Activated naive CD4-positive, alpha-beta T cell treated with anti-CD3 and anti-CD28 coated beads, Interleukin-2, amount 10 ng/mL, durations not matched to agents 7 days and 5 days (primary cell): ENCODE results near the gene TYSND1.
A peak's percentile ranks its signal among the peaks of the same experiment; 100 is the strongest.
"Not testable (repeated sequence)": the region's sequence is repeated elsewhere in the genome, so short reads cannot be mapped to it uniquely, and the experiment has no call there.

ENCODE experiments used
- CTCF ChIA-PET: fragments of 350-600 bp; sonication (Branson Sonifier 250); formaldehyde crosslinking; loops from one replicate; lab custom pipeline; 2021; ENCODE audit warnings: antibody characterized with exemption; lab: Charles Lee
- DNase-seq: peaks from one replicate; pipeline ENCODE4 v3.0.0-alpha.2; 2020
- H3K27ac Mint-ChIP-seq: one replicate; pipeline ENCODE4 v1.8.0; 2021; ENCODE audit warnings: mild to moderate bottlenecking, moderate library complexity, mixed read lengths
- H3K27me3 Mint-ChIP-seq: one replicate; pipeline ENCODE4 v1.8.0; 2021; ENCODE audit warnings: mild to moderate bottlenecking, mixed read lengths
- H3K36me3 Mint-ChIP-seq: one replicate; pipeline ENCODE4 v1.8.0; 2021; ENCODE audit warnings: mixed read lengths
- H3K4me1 Mint-ChIP-seq: one replicate; pipeline ENCODE4 v1.8.0; 2021; ENCODE audit warnings: mixed read lengths
- H3K4me3 Mint-ChIP-seq: one replicate; pipeline ENCODE4 v1.8.0; 2021; ENCODE audit warnings: mild to moderate bottlenecking, moderate library complexity, mixed read lengths
- H3K9me3 Mint-ChIP-seq: one replicate; pipeline ENCODE4 v1.8.0; 2021; ENCODE audit warnings: mixed read lengths

Gene TYSND1

DNA sequence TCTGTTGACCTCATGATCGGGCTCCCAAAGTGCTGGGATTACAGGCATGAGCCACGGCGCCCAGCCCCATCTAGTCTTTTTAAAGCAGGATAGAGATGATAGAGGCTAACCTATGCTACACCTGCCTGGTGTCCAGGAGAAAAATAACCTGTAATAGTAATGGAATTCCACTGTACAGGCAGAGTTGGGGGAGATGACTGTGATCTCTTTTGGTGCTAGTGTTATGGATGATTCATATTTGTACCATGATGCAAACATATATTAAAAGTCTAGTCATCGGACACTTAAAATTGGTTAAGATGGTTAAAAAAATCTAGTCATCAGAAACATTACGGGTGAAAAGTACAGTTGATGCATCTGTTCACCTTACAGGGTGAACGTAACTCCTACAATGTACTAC lies 29.9 kb upstream of the TYSND1 start:
- no peak overlapping the region for H3K4me3 Mint-ChIP-seq
- peaks cover 20% of the 10 kb centered on the region for H3K27me3 Mint-ChIP-seq
- no peaks in the 10 kb centered on the region for H3K36me3 Mint-ChIP-seq
- peaks cover 30% of the 10 kb centered on the region for H3K4me1 Mint-ChIP-seq
- no peaks in the 10 kb centered on the region for H3K9me3 Mint-ChIP-seq
- H3K27ac Mint-ChIP-seq, result no peak overlapping the region
- no peak for DNase-seq
- CTCF ChIA-PET, result no interaction called here

- CTCF ChIA-PET, result interaction anchor here (1.4 to 1.7 kb wide), 2 partner anchors 29 to 60 kb away, joined by 3 to 7 read pairs; partner anchors contain the start of gene TYSND1
- H3K4me1 Mint-ChIP-seq, result peaks cover 36% of the 10 kb centered on the region
- peaks cover 3% of the 10 kb centered on the region for H3K9me3 Mint-ChIP-seq
- no peaks in the 10 kb centered on the region for H3K36me3 Mint-ChIP-seq
- H3K27me3 Mint-ChIP-seq, result peaks cover 15% of the 10 kb centered on the region
- no peak for DNase-seq
- no peak overlapping the region for H3K27ac Mint-ChIP-seq
- no peak overlapping the region for H3K4me3 Mint-ChIP-seq
Observed at GRCh38 chr10:70175516-70175915, 29.0 kb upstream of the TYSND1 start.

GRCh38 chr10:70174058-70174741 lies 27.7 kb upstream of the TYSND1 start:
- peak; percentile 66 for DNase-seq
- CTCF ChIA-PET, result interaction anchor here (0.6 to 1.7 kb wide), 3 partner anchors 28 to 190 kb away, joined by 3 to 7 read pairs (median 3); partner anchors contain the start of gene TYSND1
- Mint-ChIP-seq H3K9me3 (peaks cover 3% of the 10 kb centered on the region), H3K4me3 (no peak overlapping the region), H3K27ac (peak overlapping the region; percentile 92), H3K4me1 (peaks cover 39% of the 10 kb centered on the region), H3K27me3 (peaks cover 8% of the 10 kb centered on the region), H3K36me3 (no peaks in the 10 kb centered on the region)

GRCh38 chr10:70169649-70170364 lies 23.3 kb upstream of the TYSND1 start:
- no peak for DNase-seq

GRCh38 chr10:70169011-70169410 lies 22.5 kb upstream of the TYSND1 start:
- DNase-seq, result no peak
- peaks cover 27% of the 10 kb centered on the region for H3K36me3 Mint-ChIP-seq
- H3K27me3 Mint-ChIP-seq, result no peaks in the 10 kb centered on the region
- peak overlapping the region; percentile 87 for H3K4me3 Mint-ChIP-seq
- H3K27ac Mint-ChIP-seq, result peak overlapping the region; percentile 90
- H3K4me1 Mint-ChIP-seq, result peaks cover 70% of the 10 kb centered on the region
- CTCF ChIA-PET, result interaction anchor here (1.0 to 4.9 kb wide), 2 partner anchors 8 to 23 kb away, joined by 3 to 47 read pairs; partner anchors contain the start of gene TYSND1
- H3K9me3 Mint-ChIP-seq, result peaks cover 3% of the 10 kb centered on the region

More at GRCh38 chr10:70169649-70170364, 23.3 kb upstream of the TYSND1 start:
- Mint-ChIP-seq H3K36me3 (peaks cover 21% of the 10 kb centered on the region), H3K27ac (peak overlapping the region; percentile 90), H3K27me3 (no peaks in the 10 kb centered on the region), H3K4me3 (peak overlapping the region; percentile 87), H3K9me3 (peaks cover 3% of the 10 kb centered on the region), H3K4me1 (peaks cover 72% of the 10 kb centered on the region)
- CTCF ChIA-PET, result interaction anchor here (1.0 to 4.9 kb wide), 3 partner anchors 9 to 54 kb away, joined by 3 to 47 read pairs (median 5); partner anchors contain the start of gene TYSND1

DNA sequence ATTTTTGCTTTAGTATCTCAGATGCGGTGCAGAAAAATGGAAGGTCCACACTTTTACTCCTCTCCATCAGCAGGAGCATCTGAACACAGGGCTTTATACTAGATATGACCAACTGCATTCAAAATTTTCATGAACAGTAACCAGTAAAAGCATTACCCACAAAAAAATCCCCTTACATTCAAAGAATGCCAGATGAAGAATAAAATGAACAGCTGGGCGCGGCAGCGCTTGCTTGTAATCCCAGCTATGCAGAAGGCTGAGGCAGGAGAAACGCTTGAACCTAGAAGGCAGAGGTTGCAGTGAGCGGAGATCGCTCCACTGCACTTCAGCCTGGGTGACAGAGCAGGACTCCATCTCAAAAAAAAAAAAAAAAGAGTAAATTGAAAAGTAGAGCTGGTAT lies 20.7 kb upstream of the TYSND1 start:
- CTCF ChIA-PET, result interaction anchor here (4.9 kb wide), 1 partner anchor 21 kb away, joined by 47 read pairs; the partner anchor contains the start of gene TYSND1
- H3K27me3 Mint-ChIP-seq, result no peaks in the 10 kb centered on the region
- no peak for DNase-seq
- peak overlapping the region; percentile 2 for H3K4me3 Mint-ChIP-seq
- H3K4me1 Mint-ChIP-seq, result peaks cover 76% of the 10 kb centered on the region
- peaks cover 3% of the 10 kb centered on the region for H3K9me3 Mint-ChIP-seq
- peaks cover 39% of the 10 kb centered on the region for H3K36me3 Mint-ChIP-seq
- no peak overlapping the region for H3K27ac Mint-ChIP-seq

DNA sequence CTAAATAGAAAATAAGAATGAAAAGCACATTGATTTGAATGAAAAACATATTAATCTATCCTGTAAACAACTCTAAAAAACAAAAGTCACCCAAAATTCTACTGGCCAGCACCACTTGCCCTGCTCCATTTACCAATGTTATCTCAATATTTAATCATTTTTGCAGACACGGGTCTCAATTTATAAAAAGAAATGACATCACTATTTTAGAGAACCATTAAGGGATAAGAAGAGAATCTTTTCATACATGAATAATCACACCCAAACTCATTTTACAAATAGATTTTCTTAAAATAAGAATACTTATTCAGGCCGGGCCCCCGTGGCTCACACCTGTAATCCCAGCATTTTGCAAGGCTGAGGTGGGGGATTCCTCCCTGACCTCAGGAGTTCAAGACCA lies 19.9 kb upstream of the TYSND1 start:
- CTCF ChIA-PET, result interaction anchor here (4.9 kb wide), 1 partner anchor 21 kb away, joined by 47 read pairs; the partner anchor contains the start of gene TYSND1
- no peak overlapping the region for H3K4me3 Mint-ChIP-seq
- H3K9me3 Mint-ChIP-seq, result peaks cover 3% of the 10 kb centered on the region
- H3K27me3 Mint-ChIP-seq, result no peaks in the 10 kb centered on the region
- peaks cover 46% of the 10 kb centered on the region for H3K36me3 Mint-ChIP-seq
- no peak overlapping the region for H3K27ac Mint-ChIP-seq
- DNase-seq, result no peak
- peaks cover 78% of the 10 kb centered on the region for H3K4me1 Mint-ChIP-seq

- CTCF ChIA-PET, result no interaction called here
- H3K4me1 Mint-ChIP-seq, result peaks cover 79% of the 10 kb centered on the region
- no peaks in the 10 kb centered on the region for H3K9me3 Mint-ChIP-seq
- H3K4me3 Mint-ChIP-seq, result peak overlapping the region; percentile 5
- no peaks in the 10 kb centered on the region for H3K27me3 Mint-ChIP-seq
- H3K36me3 Mint-ChIP-seq, result peaks cover 59% of the 10 kb centered on the region
- H3K27ac Mint-ChIP-seq, result peak overlapping the region; percentile 92
- no peak for DNase-seq
Observed at GRCh38 chr10:70164163-70164562, 17.7 kb upstream of the TYSND1 start.

DNA sequence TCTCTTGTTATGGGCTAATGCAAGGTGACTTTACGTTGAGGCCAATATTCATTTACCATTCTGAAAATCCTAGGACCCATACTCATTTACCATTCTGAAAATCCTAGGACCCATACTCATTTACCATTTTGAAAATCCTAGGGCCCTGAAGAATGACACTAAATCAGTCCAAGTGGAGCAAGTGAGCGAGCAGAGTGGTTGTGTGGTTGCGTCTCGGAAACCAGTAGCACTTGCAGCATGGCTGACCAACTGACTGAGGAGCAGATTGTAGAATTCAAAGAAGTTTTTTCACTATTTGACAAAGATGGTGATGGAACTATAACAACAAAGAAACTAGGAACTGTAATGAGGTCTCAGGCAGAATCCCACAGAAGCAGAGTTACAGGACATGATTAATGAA lies 16.9 kb upstream of the TYSND1 start:
- Mint-ChIP-seq H3K36me3 (peaks cover 56% of the 10 kb centered on the region), H3K9me3 (no peaks in the 10 kb centered on the region), H3K27me3 (no peaks in the 10 kb centered on the region), H3K4me1 (peaks cover 71% of the 10 kb centered on the region), H3K4me3 (peak overlapping the region; percentile 42), H3K27ac (peak overlapping the region; percentile 92)
- CTCF ChIA-PET, result interaction anchor here (0.8 to 1.9 kb wide), 4 partner anchors 17 to 56 kb away, joined by 3 to 9 read pairs (median 3); partner anchors contain the start of gene TYSND1
- no peak for DNase-seq

DNA sequence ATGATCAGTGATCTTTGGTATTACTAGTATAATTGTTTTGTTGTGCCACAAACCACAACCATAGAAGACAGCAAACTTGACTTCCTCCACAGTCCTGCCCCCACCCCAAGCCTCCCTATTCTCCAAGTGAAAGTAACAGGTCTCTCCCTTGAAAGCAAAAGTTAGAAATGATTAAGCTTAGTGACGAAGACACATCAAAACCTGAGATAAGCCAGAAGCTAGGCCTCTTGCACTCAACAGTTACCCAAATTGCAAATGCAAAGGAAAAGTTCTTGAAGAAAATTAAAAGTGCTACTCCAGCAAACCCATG lies 16.3 kb upstream of the TYSND1 start:
- Mint-ChIP-seq H3K9me3 (no peaks in the 10 kb centered on the region), H3K27me3 (no peaks in the 10 kb centered on the region), H3K4me3 (peak overlapping the region; percentile 42), H3K36me3 (peaks cover 58% of the 10 kb centered on the region), H3K27ac (peak overlapping the region; percentile 92), H3K4me1 (peaks cover 65% of the 10 kb centered on the region)
- peak; percentile 81 for DNase-seq
- CTCF ChIA-PET, result interaction anchor here (0.8 to 1.9 kb wide), 4 partner anchors 16 to 57 kb away, joined by 3 to 9 read pairs (median 3); partner anchors contain the start of gene TYSND1

GRCh38 chr10:70162151-70162891 lies 15.8 kb upstream of the TYSND1 start:
- CTCF ChIA-PET, result interaction anchor here (1.2 to 2.0 kb wide), 4 partner anchors 13 to 46 kb away, joined by 3 to 9 read pairs (median 8); partner anchors contain the start of gene TYSND1
- peak overlapping the region; percentile 92 for H3K27ac Mint-ChIP-seq
- peaks cover 62% of the 10 kb centered on the region for H3K4me1 Mint-ChIP-seq

DNA sequence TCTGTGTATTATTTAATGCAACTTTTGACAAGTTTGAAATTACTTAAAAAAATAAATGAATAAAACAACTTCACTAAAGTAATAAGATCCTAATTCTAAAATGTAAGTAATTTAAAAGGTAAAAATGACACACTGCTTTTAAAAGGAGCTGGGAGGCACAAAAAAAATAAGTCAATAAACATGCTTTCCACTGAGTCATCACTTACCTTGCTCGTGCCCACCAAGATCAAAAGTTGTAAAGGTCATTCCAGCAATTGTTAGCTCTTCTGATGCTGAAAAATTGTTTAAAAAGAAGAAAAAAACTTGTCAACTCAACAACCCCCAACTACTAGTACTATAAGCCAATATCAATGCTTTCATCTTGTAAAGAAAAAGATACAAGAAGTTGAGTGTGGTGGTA lies 14.3 kb upstream of the TYSND1 start:
- Mint-ChIP-seq H3K27me3 (no peaks in the 10 kb centered on the region), H3K4me1 (peaks cover 51% of the 10 kb centered on the region), H3K27ac (peak overlapping the region; percentile 92), H3K36me3 (peaks cover 65% of the 10 kb centered on the region), H3K4me3 (no peak overlapping the region), H3K9me3 (no peaks in the 10 kb centered on the region)
- CTCF ChIA-PET, result interaction anchor here (0.8 to 2.0 kb wide), 5 partner anchors 9 to 16 kb away, joined by 3 to 9 read pairs (median 3); partner anchors contain the start of gene TYSND1
- DNase-seq, result no peak

More at GRCh38 chr10:70162151-70162891, 15.8 kb upstream of the TYSND1 start:
- no peak for DNase-seq
- peak overlapping the region; percentile 58 for H3K4me3 Mint-ChIP-seq
- H3K27me3 Mint-ChIP-seq, result no peaks in the 10 kb centered on the region
- peaks cover 61% of the 10 kb centered on the region for H3K36me3 Mint-ChIP-seq
- H3K9me3 Mint-ChIP-seq, result no peaks in the 10 kb centered on the region

DNA sequence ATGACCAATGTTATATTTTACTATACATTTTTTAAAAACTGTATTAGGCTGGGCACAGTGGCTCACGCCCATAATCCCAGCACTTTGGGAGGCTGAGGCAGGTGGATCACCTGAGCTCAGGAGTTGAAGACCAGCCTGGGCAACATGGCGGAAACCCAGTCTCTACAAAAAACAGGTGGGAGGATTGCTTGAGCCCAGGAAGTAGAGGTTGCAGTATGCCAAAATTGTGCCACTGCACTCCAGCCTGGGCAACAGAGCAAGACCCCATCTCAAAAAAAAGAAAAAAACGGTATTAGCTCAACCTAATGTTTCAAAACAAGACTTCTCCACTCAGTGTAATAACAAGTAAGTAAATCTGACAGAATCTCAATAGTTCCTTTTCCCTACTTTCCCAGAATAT lies 12.9 kb upstream of the TYSND1 start:
- H3K27me3 Mint-ChIP-seq, H3K9me3 Mint-ChIP-seq, H3K4me3 Mint-ChIP-seq, H3K27ac Mint-ChIP-seq, DNase-seq: not testable (repeated sequence)
- Mint-ChIP-seq H3K36me3 (peaks cover 68% of the 10 kb centered on the region), H3K4me1 (peaks cover 39% of the 10 kb centered on the region)
- CTCF ChIA-PET, result interaction anchor here (1.0 kb wide), 1 partner anchor 13 kb away, joined by 3 read pairs; the partner anchor contains the start of gene TYSND1
